ENCODE data around the gene ELF1.

Gene ELF1

GRCh38 chr13:41056826-41057711 is 38.0 kb upstream of the ELF1 start:
- Histone ChIP-seq H3K9me2 (ENCODE audit: low read depth, low read length) (no peaks in the 10 kb centered on the region), H3K4me1 (ENCODE audit: insufficient read depth, low read length, severe bottlenecking) (peaks cover 75% of the 10 kb centered on the region), H3K4me2 (ENCODE audit: low read length) (peak overlapping the region; percentile 73), H3K4me3 (ENCODE audit: low read depth, low read length, poor library complexity, severe bottlenecking) (no peak overlapping the region), H3K9ac (ENCODE audit: low read length) (no peak overlapping the region), H4K20me1 (ENCODE audit: insufficient read depth, low read length) (no peaks in the 10 kb centered on the region), H3F3A (ENCODE audit: insufficient read depth, low read length) (no peaks in the 10 kb centered on the region), H2AFZ (ENCODE audit: low read length) (no peak overlapping the region), H3K27me3 (ENCODE audit: insufficient read depth, low read length) (no peaks in the 10 kb centered on the region), H3K36me3 (ENCODE audit: insufficient read depth, low read length) (no peaks in the 10 kb centered on the region), H3K79me2 (ENCODE audit: insufficient read depth, low read length) (peaks cover 35% of the 10 kb centered on the region), H3K9me3 (ENCODE audit: low read length) (no peaks in the 10 kb centered on the region), H3K27ac (ENCODE audit: low read depth, low read length, poor library complexity, severe bottlenecking) (peak overlapping the region; percentile 90)
- no peak for TF ChIP-seq CTCF (IDR thresholded peaks at IDR 0.05; ENCODE audit: low read length)
- TF ChIP-seq EZH2 (IDR thresholded peaks at IDR 0.05; ENCODE audit: borderline replicate concordance, low read length), result no peak

- Histone ChIP-seq H3K4me2 (ENCODE audit: low read length) (peak overlapping the region; percentile 73; the same call in 1 of the 2 replicates), H3K4me1 (ENCODE audit: insufficient read depth, low read length, severe bottlenecking) (peaks cover 79% of the 10 kb centered on the region)
These were observed 37.1 kb upstream of the ELF1 start for GRCh38 chr13:41056194-41056593.

GRCh38 chr13:41054919-41055619 is 36.0 kb upstream of the ELF1 start:
- H2AFZ ChIP-seq (ENCODE audit: low read length), result no peak overlapping the region
- peak overlapping the region; percentile 5 for H3K27ac ChIP-seq (ENCODE audit: low read depth, low read length, poor library complexity, severe bottlenecking)
- no peaks in the 10 kb centered on the region for H3K27me3 ChIP-seq (ENCODE audit: insufficient read depth, low read length)
- H3K9ac ChIP-seq (ENCODE audit: low read length), result no peak overlapping the region
- H3K9me3 ChIP-seq (ENCODE audit: low read length), result no peaks in the 10 kb centered on the region
- peaks cover 36% of the 10 kb centered on the region for H3K79me2 ChIP-seq (ENCODE audit: insufficient read depth, low read length)
- H3K36me3 ChIP-seq (ENCODE audit: insufficient read depth, low read length), result peaks cover under 1% of the 10 kb centered on the region; the same call in 1 of the 2 replicates
- H3F3A ChIP-seq (ENCODE audit: insufficient read depth, low read length), result no peaks in the 10 kb centered on the region
- TF ChIP-seq CTCF (IDR thresholded peaks at IDR 0.05; ENCODE audit: low read length) (peak; percentile 63), EZH2 (IDR thresholded peaks at IDR 0.05; ENCODE audit: borderline replicate concordance, low read length) (no peak)
- H3K4me1 ChIP-seq (ENCODE audit: insufficient read depth, low read length, severe bottlenecking), result peaks cover 83% of the 10 kb centered on the region
- no peaks in the 10 kb centered on the region for H3K9me2 ChIP-seq (ENCODE audit: low read depth, low read length)
- no peak overlapping the region for H3K4me3 ChIP-seq (ENCODE audit: low read depth, low read length, poor library complexity, severe bottlenecking)
- H3K4me2 ChIP-seq (ENCODE audit: low read length), result peak overlapping the region; percentile 71
- H4K20me1 ChIP-seq (ENCODE audit: insufficient read depth, low read length), result no peaks in the 10 kb centered on the region

More at GRCh38 chr13:41056194-41056593, 37.1 kb upstream of the ELF1 start:
- Histone ChIP-seq H3K9me3 (ENCODE audit: low read length) (no peaks in the 10 kb centered on the region), H3F3A (ENCODE audit: insufficient read depth, low read length) (no peaks in the 10 kb centered on the region), H4K20me1 (ENCODE audit: insufficient read depth, low read length) (no peaks in the 10 kb centered on the region), H3K79me2 (ENCODE audit: insufficient read depth, low read length) (peaks cover 36% of the 10 kb centered on the region), H3K4me3 (ENCODE audit: low read depth, low read length, poor library complexity, severe bottlenecking) (no peak overlapping the region), H3K9me2 (ENCODE audit: low read depth, low read length) (no peaks in the 10 kb centered on the region), H3K27me3 (ENCODE audit: insufficient read depth, low read length) (no peaks in the 10 kb centered on the region), H3K36me3 (ENCODE audit: insufficient read depth, low read length) (no peaks in the 10 kb centered on the region), H3K9ac (ENCODE audit: low read length) (no peak overlapping the region), H3K27ac (ENCODE audit: low read depth, low read length, poor library complexity, severe bottlenecking) (peak overlapping the region; percentile 90), H2AFZ (ENCODE audit: low read length) (no peak overlapping the region)
- TF ChIP-seq CTCF (IDR thresholded peaks at IDR 0.05; ENCODE audit: low read length) (no peak), EZH2 (IDR thresholded peaks at IDR 0.05; ENCODE audit: borderline replicate concordance, low read length) (no peak)

All from OCI-LY1 (cell line).